HG02970 (cell line): ENCODE results near the gene CHRNB2.
"Not testable (repeated sequence)": the region's sequence is repeated elsewhere in the genome, so short reads cannot be mapped to it uniquely, and the experiment has no call there.

Source experiments
- ATAC-seq: cut with Tn5 transposase; IDR thresholded peaks from one replicate; pipeline ENCODE4 v1.9.1; 2021; ENCODE audit warnings: mild to moderate bottlenecking, moderate library complexity, moderate number of reproducible peaks; ENCODE audit not compliant: unreplicated experiment, low FRiP score

CHRNB2 gene, protein sequence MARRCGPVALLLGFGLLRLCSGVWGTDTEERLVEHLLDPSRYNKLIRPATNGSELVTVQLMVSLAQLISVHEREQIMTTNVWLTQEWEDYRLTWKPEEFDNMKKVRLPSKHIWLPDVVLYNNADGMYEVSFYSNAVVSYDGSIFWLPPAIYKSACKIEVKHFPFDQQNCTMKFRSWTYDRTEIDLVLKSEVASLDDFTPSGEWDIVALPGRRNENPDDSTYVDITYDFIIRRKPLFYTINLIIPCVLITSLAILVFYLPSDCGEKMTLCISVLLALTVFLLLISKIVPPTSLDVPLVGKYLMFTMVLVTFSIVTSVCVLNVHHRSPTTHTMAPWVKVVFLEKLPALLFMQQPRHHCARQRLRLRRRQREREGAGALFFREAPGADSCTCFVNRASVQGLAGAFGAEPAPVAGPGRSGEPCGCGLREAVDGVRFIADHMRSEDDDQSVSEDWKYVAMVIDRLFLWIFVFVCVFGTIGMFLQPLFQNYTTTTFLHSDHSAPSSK

DNA sequence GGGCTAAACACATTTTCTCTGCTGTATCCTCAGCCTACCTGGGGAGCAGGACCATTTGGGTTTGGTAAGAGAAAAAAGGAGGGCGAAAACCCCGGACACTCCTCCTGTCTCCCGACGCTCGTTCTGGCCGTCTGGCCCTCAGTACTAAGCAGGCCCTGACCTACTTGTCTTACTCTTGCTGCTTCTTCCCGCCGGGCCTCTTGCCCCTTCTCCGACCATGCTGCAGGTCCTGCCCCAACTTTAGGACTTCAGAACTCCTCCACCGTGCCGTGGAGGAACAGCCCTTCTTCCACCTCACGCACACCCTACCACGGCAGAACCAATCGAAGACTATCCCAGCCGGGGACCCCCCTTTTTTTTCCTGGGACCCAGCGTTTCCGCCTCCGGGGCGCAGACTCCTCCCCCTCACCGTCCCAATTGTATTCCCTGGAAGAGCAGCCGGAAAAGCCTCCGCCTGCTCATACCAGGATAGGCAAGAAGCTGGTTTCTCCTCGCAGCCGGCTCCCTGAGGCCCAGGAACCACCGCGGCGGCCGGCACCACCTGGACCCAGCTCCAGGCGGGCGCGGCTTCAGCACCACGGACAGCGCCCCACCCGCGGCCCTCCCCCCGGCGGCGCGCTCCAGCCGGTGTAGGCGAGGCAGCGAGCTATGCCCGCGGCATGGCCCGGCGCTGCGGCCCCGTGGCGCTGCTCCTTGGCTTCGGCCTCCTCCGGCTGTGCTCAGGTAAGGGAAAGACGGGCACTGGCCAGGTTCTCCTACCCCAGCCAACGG is at the start of gene CHRNB2:
TSS of gene CHRNB2 (plus strand) at position 393 of the 771 bp plus-strand sequence. CDS start at position 660, 267 bp downstream.
- ATAC-seq: no peak

DNA sequence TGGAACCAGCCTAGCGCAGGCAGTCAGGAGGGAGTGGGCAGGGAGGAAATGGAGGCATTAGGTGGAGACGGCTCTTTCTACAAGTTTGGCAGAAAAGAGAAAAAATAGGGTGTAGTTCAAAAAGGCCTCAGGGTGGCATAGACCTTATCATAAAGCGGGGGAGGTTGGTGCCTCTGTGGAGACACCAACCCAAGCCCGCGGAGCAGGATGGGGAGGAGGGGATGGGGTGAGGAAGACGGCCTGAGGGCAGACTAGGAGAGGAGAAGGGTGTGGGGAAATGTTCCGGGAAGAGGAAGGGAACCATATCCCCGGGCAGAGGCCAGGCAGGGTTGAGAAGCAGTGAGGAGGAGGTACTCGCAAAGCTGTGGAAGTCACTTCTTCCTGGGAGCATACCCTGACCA is 48.0 kb upstream of the CHRNB2 start:
- ATAC-seq: no peak

DNA sequence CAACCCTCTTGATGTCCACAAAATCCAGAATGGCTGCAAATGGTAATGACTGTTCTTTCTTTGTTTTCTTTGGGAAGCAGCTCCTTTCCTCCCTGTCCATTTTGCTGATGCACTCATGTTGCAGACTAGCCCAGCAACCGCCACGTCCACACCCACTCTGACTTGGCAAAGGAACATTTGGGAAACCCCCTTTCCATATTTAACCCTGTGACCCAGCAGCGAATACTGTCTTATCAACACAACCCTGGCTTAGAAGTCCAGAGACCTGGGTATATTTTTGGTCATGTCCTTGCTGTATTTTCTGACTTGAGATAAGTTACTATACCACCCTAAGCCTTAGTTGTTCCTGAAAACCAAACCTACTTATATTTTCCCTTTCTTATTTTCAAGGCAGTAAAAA is 47.2 kb upstream of the CHRNB2 start:
- ATAC-seq: no peak

DNA sequence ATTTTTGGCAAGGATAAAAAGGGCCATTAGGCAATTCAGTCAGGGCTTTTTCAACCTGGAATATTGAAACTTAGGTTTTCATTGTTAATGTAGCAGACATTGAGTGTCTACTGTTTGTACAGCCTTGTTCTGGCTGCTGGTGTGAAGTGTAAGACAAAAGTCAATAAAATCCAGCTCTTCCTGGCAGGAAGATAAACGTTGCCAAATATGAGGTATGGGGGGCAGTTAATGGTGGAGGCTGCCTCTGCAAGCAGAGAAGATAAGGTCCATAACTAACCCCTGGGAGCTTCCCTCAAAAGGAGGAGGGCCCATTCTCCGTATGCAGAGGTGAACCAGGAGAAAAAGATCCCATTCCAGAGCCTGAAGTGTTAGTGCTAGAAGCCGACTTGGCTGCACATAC is 45.9 kb upstream of the CHRNB2 start:
- ATAC-seq: no peak

DNA sequence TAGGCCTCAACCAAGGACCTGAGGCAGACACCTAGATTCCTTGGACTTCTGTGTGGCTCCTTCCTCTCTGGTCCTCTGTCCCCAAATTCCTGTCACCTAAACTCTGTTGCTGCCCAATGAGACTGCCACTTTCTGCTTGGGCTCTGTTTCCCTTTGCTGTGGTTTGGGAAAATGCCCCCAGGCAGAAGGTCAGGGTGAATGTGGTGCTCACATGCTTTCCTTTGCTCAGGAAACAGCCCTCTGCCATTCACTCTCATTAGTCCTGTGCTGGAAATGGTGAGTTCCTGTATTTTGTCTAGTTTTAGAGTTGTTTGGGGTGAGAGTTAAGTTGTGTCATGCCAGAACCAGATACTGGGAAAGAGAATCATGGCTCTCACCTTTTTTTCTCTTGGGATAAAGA is 42.7 kb upstream of the CHRNB2 start:
- no peak for ATAC-seq

DNA sequence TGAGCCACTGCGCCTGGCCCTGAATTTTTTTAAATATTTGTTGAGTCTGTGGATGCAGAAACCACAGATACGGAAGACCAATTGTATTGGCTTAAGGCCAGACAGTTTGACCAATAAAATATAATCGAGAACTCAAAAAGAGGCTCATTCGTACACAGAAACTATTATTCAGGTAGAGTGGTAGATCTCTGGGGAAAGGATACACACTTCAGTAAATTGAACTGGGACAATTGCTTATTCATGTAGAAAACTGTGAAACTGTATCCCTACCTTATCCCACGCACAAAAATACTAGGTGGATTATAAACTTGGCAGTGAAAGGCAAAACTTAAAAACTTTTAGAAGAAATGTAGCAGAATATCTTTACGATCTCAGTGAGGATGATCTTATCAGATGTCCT is 40.4 kb upstream of the CHRNB2 start:
- ATAC-seq: no peak

DNA sequence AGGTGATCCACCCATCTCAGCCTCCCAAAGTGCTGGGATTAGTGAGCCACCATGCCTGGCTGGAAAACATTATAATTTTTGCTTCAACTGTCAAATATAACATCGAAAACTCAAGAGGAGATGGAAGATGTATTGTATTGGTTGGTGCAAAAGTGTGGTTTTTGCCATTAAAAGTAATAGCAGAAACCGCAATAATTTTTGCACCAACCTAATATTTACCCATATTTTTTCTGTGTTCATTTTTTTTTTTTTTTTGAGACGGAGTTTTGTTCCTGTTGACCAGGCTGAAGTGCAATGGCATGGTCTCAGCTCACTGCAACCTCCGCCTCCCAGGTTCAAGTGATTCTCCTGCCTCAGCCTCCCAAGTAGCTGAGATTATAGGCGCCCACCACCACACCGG is 38.3 kb upstream of the CHRNB2 start:
- no peak for ATAC-seq

DNA sequence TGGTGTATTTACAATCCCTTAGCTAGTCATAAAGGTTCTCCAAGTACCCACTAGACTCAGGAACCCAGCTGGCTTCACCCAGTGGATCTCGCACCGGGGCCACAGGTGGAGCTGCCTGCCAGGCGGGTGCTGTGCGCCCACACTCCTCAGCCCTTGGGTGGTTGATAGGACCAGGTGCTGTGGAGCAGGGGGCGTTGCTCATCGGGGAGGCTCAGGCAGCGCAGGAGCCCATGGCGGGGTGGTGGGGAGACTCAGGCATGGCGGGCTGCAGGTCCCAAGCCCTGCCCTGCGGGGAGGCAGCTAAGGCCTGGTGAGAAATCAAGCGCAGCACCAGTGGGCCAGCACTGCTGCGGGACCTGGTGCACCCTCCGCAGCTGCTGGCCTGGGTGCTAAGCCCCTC is 35.6 kb upstream of the CHRNB2 start:
- ATAC-seq: not testable (repeated sequence)

DNA sequence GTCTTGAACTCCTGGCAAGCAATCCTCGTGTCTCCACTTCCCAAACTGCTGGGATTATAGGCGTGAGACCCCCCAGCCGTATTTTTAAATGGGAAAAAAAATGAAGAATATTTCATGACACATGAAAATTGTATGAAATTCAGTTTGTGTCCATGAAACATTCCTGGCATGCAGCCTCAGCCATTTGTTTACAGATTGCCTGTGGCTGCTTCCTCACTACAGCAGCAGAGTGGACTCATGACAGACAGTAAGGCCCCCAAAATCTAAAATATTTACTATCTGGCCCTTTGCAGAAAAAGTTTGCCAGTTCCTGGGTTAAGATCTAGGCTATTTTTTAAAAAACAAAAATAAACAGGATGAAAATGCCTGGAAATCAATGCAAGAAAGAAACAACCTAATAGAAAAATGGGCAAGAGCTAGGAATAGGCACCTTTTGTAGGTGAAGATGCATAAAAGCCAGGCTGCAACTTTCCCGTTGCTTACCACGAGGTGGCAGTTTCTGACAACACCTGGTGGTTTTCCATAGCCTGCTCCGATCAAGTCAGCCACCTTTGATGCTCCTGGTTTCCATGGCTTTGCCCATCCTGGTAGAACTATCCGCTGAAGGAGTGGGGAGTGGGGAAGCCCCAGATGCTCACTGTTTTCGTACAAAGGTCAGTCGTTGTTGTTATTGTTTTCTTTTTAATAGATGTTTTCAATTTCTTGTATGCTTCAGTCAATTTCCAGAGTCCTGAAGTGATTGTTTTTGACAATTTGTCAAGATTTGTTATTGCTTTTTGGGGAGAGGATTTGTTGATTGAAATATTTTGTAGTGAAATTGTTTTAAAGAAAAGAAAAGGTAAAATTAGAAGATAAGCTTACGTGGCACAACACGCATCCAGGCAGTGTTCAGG is 33.4 kb upstream of the CHRNB2 start:
- no peak for ATAC-seq

DNA sequence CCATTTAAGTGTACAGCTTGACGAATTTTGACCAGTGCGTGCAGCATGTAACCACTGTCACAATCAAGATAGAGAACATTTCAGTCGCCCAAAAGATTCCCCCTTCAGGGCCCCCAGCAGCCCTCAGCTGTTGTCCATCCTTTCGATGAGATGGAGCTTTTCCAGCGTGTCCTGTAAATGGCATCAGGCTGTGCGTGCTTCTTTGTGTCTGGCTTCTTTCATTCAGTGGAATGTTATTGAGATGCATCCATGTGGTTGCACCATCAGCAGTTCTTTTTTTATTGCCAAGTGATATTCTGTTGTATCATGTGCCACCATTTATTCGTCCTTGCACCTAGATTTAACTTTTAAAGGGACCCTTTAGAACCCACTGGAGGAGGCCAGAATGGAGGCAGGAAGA is 31.0 kb upstream of the CHRNB2 start:
- ATAC-seq: no peak

DNA sequence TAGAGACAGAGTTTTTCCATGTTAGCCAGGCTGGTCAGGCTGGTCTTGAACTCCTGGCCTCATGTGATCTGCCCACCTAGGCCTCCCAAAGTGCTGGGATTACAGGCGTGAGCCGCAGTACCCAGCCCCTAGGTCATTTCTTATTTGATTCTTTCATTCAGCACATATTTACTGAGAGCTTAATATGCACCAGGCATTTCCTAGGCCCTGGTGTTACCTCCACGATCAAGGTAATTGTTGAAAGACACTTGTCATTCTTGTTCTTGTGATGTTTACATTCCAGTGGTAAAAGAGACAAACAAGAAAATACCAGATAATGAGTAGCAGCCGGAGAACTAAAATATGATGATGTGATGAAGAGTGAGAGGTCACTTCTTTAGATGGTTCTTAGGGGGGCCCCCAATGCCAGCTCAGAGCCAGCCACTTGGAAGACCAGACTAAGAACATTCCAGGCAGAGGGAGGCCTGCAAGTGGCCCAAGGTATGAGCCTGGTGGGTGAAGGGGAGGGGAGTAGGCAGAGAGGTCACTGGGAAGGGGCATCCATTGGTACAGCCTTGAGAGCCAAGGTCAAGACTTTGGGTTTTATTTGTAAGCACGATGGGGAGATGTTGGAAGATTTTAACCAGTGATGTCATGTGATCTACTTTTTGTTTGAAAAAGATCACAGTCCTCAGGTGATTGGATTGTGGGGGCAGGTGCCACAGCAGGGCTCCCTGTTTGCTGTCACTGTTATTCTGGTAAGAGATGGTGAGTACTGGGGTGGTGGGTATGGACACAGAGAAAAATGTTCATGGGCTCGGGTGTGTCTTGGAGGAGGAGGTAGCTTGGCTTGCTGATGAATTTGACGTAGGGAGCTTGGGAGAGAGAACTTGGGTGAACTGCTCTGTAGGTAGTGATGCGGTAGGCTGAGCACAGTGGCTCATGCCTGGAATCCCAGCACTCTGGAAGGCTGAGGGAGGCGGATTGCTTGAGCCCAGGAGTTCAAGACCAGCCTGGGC is 27.8 kb upstream of the CHRNB2 start:
- no peak for ATAC-seq

DNA sequence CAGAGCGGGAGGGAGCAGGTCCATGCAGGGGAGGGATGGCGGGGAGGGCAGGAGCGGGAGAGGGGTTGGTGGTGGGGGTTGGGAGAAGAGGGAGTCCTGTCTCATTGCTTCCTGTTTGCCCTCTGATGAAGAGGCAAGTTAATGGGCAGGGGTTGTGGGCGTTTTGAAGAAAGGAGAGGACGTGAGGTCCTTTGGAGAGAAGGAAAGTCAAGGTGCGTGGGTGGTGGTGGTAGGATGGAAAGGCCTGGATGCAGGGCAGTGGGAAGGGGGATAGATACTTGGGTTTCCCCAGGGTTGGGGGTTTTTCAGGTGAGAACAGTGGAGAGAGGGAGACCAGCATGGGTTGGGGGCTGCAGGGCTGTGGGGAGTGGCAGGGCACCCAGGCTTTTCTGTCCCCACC is 26.3 kb upstream of the CHRNB2 start:
- ATAC-seq: no peak

DNA sequence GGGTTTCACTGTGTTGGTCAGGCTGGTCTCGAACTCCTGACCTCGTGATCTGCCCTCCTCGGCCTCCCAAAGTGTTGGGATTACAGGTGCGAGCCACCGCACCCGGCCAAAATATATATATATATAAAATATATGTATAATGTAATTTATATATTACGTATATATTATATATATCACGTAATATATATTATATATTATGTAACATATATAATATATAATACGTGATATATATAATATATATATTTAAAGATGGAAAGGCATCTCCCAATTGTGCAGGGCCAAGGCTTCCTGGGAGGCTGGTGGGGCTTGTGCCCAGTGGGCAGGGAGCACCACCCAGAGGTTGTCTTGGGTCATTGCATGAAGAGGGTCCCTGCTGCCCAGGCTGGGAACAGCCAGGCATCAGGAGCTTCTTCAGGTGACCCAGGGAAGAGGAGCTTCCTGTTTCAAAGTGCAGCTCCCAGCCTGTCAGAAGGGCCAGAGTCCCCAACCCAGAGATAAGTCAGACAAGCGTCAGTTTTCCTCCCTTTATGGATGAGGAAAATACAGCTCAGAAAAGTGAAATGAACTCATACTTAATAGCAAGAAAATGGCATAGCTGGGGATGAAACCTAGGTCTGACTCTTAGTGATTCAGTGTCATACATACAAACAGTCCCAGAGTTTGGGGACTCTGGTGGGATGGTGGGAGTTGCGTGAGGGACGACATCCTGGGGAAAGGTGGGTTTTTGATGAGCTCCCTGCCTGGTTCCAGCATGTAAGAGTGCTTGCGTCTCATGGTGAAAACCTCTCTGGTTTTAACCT is 21.1 kb upstream of the CHRNB2 start:
- no peak for ATAC-seq

DNA sequence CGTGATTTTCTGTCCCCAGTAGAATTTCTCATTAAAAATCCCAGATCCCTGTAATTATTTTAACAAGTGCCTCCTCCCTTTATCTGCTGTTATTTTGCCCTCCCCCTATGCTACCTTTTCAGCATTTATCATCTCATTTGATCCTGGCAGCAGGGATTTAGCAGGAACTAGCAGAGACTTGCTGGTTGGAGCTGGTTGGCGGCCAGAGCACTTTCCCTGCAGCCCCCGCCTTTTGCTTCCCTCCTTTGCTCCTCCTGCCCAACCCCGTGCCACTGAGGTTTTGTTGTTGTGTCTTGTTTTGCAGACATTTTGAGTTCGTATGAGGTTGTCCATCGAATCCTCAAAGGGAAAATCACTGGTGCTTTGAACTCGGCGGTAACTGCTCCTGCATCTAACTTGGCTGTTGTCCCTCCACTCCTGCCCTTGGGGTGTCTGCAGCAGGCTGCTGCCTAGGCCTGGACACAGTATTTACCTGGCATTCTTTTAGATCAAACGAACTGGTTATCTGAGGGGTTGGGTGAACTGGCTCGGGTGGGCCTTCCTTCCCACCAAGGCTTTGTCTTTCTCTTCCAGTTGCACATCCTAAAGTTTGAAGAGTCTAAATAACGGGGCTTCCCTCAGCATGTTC is 20.4 kb upstream of the CHRNB2 start:
- no peak for ATAC-seq

DNA sequence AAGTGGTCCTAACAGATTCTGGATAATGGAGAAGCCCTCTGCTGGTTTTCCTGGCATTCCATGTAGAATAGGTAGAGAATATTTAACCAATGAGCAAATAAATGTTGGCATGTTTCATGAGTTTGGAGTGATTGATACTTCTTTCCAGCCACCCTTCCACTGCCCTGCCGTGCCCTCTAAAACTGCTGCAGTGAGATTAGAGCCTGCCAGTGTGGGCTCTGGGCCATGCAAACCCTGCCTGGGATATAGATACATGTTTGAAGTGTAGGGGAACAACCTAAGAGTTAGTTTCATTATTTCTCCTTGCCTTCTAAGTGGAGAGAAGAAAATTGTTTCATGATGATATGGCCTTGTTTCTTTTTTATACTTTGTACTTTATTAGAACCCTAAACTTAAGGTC is 19.6 kb upstream of the CHRNB2 start:
- ATAC-seq: no peak

DNA sequence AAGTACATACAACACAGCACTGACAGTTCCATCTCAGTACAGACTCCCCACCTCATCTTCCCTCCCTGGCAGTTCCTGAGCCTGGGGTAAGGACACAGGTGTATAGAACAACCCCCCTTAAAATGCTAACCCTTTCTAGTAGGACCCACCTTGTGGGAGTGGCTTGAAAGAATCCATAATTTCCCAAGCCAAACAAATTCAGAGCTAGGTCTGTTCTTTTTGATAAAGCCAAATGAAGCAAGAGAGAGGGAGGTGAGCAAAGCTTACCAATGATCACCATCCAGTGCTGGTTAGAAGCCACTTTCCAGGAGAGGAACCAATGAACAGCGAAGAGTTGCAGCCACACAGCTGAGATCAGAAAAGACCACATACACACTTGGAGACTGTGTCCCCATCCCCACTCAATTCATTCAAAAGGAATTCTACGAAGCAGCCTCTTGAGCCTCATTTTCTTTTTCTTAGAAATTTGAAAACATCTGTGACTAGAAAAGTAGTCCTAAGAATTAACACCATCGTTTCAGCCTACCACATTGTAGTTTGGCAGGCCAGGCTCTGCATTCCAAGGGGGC is 18.3 kb upstream of the CHRNB2 start:
- no peak for ATAC-seq

DNA sequence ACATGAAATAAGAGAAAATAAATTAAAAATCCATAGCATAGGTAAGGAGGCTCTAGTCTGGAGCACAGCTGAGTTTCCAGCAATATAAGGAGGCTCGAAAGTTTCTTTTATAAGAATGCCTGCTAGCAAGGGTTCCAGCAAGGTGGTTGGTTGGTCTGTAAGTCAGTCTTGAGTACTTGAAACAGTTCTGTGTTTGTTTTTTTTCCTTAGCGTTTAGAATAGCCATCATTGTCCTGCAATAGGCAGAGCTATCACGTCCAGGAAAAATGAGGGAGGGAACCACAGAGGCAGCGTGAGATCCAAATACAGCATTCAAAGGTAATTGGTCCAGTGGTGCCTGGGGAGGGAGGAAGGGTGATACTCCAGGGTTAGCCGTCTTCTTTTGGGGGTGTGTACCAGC is 17.5 kb upstream of the CHRNB2 start:
- ATAC-seq: no peak

DNA sequence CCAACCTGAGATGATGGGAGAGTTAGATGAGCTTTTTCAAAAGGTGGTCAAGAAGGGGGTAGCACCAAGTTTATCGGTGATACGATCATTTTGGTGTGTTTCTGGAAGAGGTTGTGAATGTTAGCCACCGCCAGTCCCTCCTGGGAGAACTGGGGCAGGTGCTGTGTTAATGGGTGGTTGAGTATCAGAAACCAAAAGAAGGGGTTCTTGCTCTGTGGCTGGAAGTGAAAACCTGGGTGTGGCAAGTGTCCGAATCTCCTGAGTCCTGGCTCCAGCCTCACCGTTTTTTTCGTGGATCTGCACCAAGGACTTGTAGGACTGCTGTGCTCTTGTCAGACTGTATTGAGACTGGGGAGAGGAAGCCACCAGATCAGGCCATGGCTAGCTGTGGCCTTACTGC is 16.9 kb upstream of the CHRNB2 start:
- ATAC-seq: no peak
